Parathyroid adenoma (tissue), 2 donors: ENCODE data around the gene SUSD1.
"Not testable (repeated sequence)": the region's sequence is repeated elsewhere in the genome, so short reads cannot be mapped to it uniquely, and the experiment has no call there.

Source experiments
- H2AFZ ChIP-seq: fragments of 300-600 bp; sonication (generic); one replicate; pipeline ENCODE4 v1.7.0; 2017; ENCODE audit warnings: antibody characterized with exemption, mild to moderate bottlenecking
- H3K27ac ChIP-seq: fragments of 300-600 bp; sonication (generic); one replicate; pipeline ENCODE4 v1.7.0; 2017
- H3K27me3 ChIP-seq: fragments of 300-600 bp; sonication (generic); one replicate; pipeline ENCODE4 v1.7.0; 2017; ENCODE audit warnings: low read length; ENCODE audit not compliant: control insufficient read depth, insufficient read depth
- H3K36me3 ChIP-seq: fragments of 300-600 bp; sonication (generic); one replicate; pipeline ENCODE4 v1.7.0; 2017; ENCODE audit warnings: low read length; ENCODE audit not compliant: control insufficient read depth, insufficient read depth
- H3K4me1 ChIP-seq: fragments of 300-600 bp; sonication (generic); one replicate; pipeline ENCODE4 v1.7.0; 2017; ENCODE audit warnings: control low read depth
- H3K4me2 ChIP-seq: fragments of 300-600 bp; sonication (generic); one replicate; pipeline ENCODE4 v1.7.0; 2017; ENCODE audit warnings: low read length
- H3K4me3 ChIP-seq: fragments of 300-600 bp; sonication (generic); one replicate; pipeline ENCODE4 v1.7.0; 2017; ENCODE audit warnings: low read depth, low read length
- H3K79me2 ChIP-seq: fragments of 300-600 bp; sonication (generic); one replicate; pipeline ENCODE4 v1.7.0; 2017; ENCODE audit warnings: control low read depth
- H3K9ac ChIP-seq: fragments of 300-600 bp; sonication (generic); one replicate; pipeline ENCODE4 v1.7.0; 2017; ENCODE audit warnings: mild to moderate bottlenecking
- H3K9me3 ChIP-seq: fragments of 300-600 bp; sonication (generic); one replicate; pipeline ENCODE4 v1.7.0; 2017; ENCODE audit warnings: low read length; ENCODE audit not compliant: control insufficient read depth
- CTCF ChIP-seq: fragments of 300-600 bp; sonication (generic); IDR thresholded peaks from one replicate; pipeline ENCODE4 v1.7.0; 2017; ENCODE audit warnings: antibody characterized with exemption, mild to moderate bottlenecking
- donor health status: primary hyperparathyroidism.

SUSD1 gene

GRCh38 chr9:112075009-112075378, 100.1 kb downstream of the SUSD1 start:
- Histone ChIP-seq H3K36me3 (no peaks in the 10 kb centered on the region), H3K9ac (no peak overlapping the region), H3K4me3 (no peak overlapping the region), H3K9me3 (no peaks in the 10 kb centered on the region), H2AFZ (no peak overlapping the region), H3K4me1 (no peaks in the 10 kb centered on the region), H3K79me2 (no peaks in the 10 kb centered on the region), H3K4me2 (no peak overlapping the region), H3K27me3 (no peaks in the 10 kb centered on the region), H3K27ac (peak overlapping the region; percentile 77)
- TF ChIP-seq CTCF = no peak

- no peak overlapping the region for H2AFZ ChIP-seq
- H3K9ac ChIP-seq = no peak overlapping the region
These were observed 100.7 kb downstream of the SUSD1 start for GRCh38 chr9:112074250-112075008.

GRCh38 chr9:112073639-112074173, 101.4 kb downstream of the SUSD1 start:
- H3K27ac ChIP-seq = peak overlapping the region; percentile 77
- not testable (repeated sequence) for H3K79me2 ChIP-seq, H3K9ac ChIP-seq, H3K4me3 ChIP-seq, H3K4me2 ChIP-seq, H2AFZ ChIP-seq, H3K4me1 ChIP-seq, H3K36me3 ChIP-seq, H3K27me3 ChIP-seq, H3K9me3 ChIP-seq

More at GRCh38 chr9:112074250-112075008, 100.7 kb downstream of the SUSD1 start:
- Histone ChIP-seq H3K4me3 (no peak overlapping the region), H3K36me3 (no peaks in the 10 kb centered on the region), H3K27me3 (no peaks in the 10 kb centered on the region), H3K27ac (peak overlapping the region; percentile 77), H3K9me3 (no peaks in the 10 kb centered on the region), H3K4me1 (no peaks in the 10 kb centered on the region), H3K4me2 (no peak overlapping the region), H3K79me2 (no peaks in the 10 kb centered on the region)
- peak; percentile 77 for TF ChIP-seq CTCF

- Histone ChIP-seq H3K79me2 (no peaks in the 10 kb centered on the region), H3K36me3 (no peaks in the 10 kb centered on the region), H3K27me3 (no peaks in the 10 kb centered on the region), H3K9ac (no peak overlapping the region), H3K4me1 (no peaks in the 10 kb centered on the region), H2AFZ (no peak overlapping the region), H3K4me3 (no peak overlapping the region), H3K27ac (no peak overlapping the region), H3K4me2 (no peak overlapping the region), H3K9me3 (no peaks in the 10 kb centered on the region)
- no peak for TF ChIP-seq CTCF
These were observed 102.1 kb downstream of the SUSD1 start for GRCh38 chr9:112072721-112073638.
